ENCODE measurements around the gene STAG1. TPM values are rescaled to one million over a fixed set of nuclear protein-coding genes. Genes with fewer than 3 reads are reported as not detected.
"Not testable (repeated sequence)": the region's sequence is repeated elsewhere in the genome, so short reads cannot be mapped to it uniquely, and the experiment has no call there.

STAG1 gene
- total RNA-seq, 2 experiments from 2014 or later = 34.1 to 36.2 TPM

DNA sequence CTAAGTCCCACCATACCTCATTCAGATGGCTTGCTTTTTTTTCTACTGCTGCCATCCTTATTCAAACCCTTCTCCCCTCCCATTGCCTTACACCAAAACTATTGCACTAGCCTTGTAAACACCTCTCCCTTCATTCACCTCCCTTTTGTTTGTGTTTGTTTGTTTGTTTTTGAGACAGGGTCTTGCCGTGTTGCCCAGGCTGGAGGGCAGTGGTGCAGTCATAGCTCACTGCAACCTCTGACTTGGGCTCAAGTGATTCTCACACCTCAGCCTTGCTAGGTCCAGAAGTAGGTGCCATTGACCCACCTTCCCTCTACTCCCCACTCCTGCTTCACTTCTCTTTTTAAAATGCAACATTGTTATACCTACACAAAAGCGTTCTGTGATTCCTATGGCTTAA is 3.0 kb upstream of the STAG1 start:
- ChIA-PET CTCF (interaction anchor here (0.8 to 9.3 kb wide), 3 partner anchors 32 to 260 kb away, joined by 3 to 199 read pairs (median 3); partner anchors contain the start of gene NCK1), POLR2A (no interaction called here)
- Mint-ChIP-seq H3K4me3 (no peak overlapping the region), H3K27me3 (no peaks in the 10 kb centered on the region), H3K36me3 (ENCODE audit: low read depth) (no peaks in the 10 kb centered on the region), H3K9me3 (no peaks in the 10 kb centered on the region), H3K4me1 (peaks cover 28% of the 10 kb centered on the region), H3K27ac (no peak overlapping the region)
- DNase-seq = no peak

- CTCF ChIA-PET = interaction anchor here (0.9 to 9.3 kb wide), 32 partner anchors 9 to 787 kb away, joined by 3 to 199 read pairs (median 8); partner anchors contain the start of genes MSL2, NCK1 and PCCB
- no peak for DNase-seq
- POLR2A ChIA-PET = interaction anchor here (0.6 to 3.2 kb wide), 27 partner anchors 12 to 678 kb away, joined by 3 to 132 read pairs (median 5); partner anchors contain the start of genes MSL2, NCK1 and PCCB
Measured at GRCh38 chr3:136753326-136753939, 1.3 kb upstream of the STAG1 start.

GRCh38 chr3:136752422-136753325 is 496 bp upstream of the STAG1 start:
- Mint-ChIP-seq H3K9me3 (no peaks in the 10 kb centered on the region), H3K27ac (peak overlapping the region; percentile 93), H3K4me3 (peak overlapping the region; percentile 83), H3K4me1 (peaks cover 40% of the 10 kb centered on the region), H3K36me3 (ENCODE audit: low read depth) (no peaks in the 10 kb centered on the region), H3K27me3 (no peaks in the 10 kb centered on the region)
- peak; percentile 99 for DNase-seq
- CTCF ChIA-PET = interaction anchor here (0.6 to 9.3 kb wide), 107 partner anchors 10 to 786 kb away, joined by 3 to 199 read pairs (median 4); partner anchors contain the start of genes MSL2, NCK1 and PCCB
- POLR2A ChIA-PET = interaction anchor here (0.5 to 3.2 kb wide), 62 partner anchors 11 to 1842 kb away, joined by 3 to 132 read pairs (median 4); partner anchors contain the start of genes MSL2, NCK1 and PCCB

More at GRCh38 chr3:136753326-136753939, 1.3 kb upstream of the STAG1 start:
- H3K4me1 Mint-ChIP-seq = peaks cover 43% of the 10 kb centered on the region
- H3K9me3 Mint-ChIP-seq = no peaks in the 10 kb centered on the region
- H3K36me3 Mint-ChIP-seq (ENCODE audit: low read depth) = no peaks in the 10 kb centered on the region
- peak overlapping the region; percentile 93 for H3K27ac Mint-ChIP-seq
- H3K4me3 Mint-ChIP-seq = peak overlapping the region; percentile 83
- H3K27me3 Mint-ChIP-seq = no peaks in the 10 kb centered on the region

- peaks cover 47% of the 10 kb centered on the region for H3K4me1 Mint-ChIP-seq
- no peaks in the 10 kb centered on the region for H3K9me3 Mint-ChIP-seq
- CTCF ChIA-PET = interaction anchor here (0.8 to 9.3 kb wide), 50 partner anchors 9 to 702 kb away, joined by 3 to 199 read pairs (median 5); partner anchors contain the start of genes MSL2, NCK1 and PCCB
- peak overlapping the region; percentile 93 for H3K27ac Mint-ChIP-seq
- peak; percentile 70 for DNase-seq
- POLR2A ChIA-PET = interaction anchor here (0.8 to 3.2 kb wide), 37 partner anchors 10 to 680 kb away, joined by 3 to 132 read pairs (median 5); partner anchors contain the start of genes MSL2, NCK1 and PCCB
- H3K4me3 Mint-ChIP-seq = peak overlapping the region; percentile 83
- H3K36me3 Mint-ChIP-seq (ENCODE audit: low read depth) = peaks cover 1% of the 10 kb centered on the region
- H3K27me3 Mint-ChIP-seq = no peaks in the 10 kb centered on the region
Measured at GRCh38 chr3:136751316-136752171, 634 bp downstream of the STAG1 start.

- ChIA-PET CTCF (interaction anchor here (2.6 to 3.2 kb wide), 4 partner anchors 111 to 674 kb away, joined by 25 to 93 read pairs (median 65); partner anchors contain the start of gene NCK1), POLR2A (interaction anchor here (3.2 kb wide), 3 partner anchors 111 to 558 kb away, joined by 13 to 132 read pairs (median 92); partner anchors contain the start of genes MSL2 and NCK1)
- H3K9me3 Mint-ChIP-seq = no peaks in the 10 kb centered on the region
- no peaks in the 10 kb centered on the region for H3K27me3 Mint-ChIP-seq
- peaks cover 53% of the 10 kb centered on the region for H3K4me1 Mint-ChIP-seq
- H3K27ac Mint-ChIP-seq = peak overlapping the region; percentile 80
- no peak for DNase-seq
- H3K4me3 Mint-ChIP-seq = peak overlapping the region; percentile 79
- H3K36me3 Mint-ChIP-seq (ENCODE audit: low read depth) = peaks cover 4% of the 10 kb centered on the region
Measured at GRCh38 chr3:136750897-136751315, 1.3 kb downstream of the STAG1 start.

GRCh38 chr3:136750209-136750896 is 1.8 kb downstream of the STAG1 start:
- Mint-ChIP-seq H3K9me3 (no peaks in the 10 kb centered on the region), H3K27me3 (no peaks in the 10 kb centered on the region), H3K36me3 (ENCODE audit: low read depth) (peaks cover 4% of the 10 kb centered on the region), H3K27ac (peak overlapping the region; percentile 80), H3K4me1 (peaks cover 58% of the 10 kb centered on the region), H3K4me3 (peak overlapping the region; percentile 79)
- ChIA-PET POLR2A (interaction anchor here (1.1 to 2.1 kb wide), 6 partner anchors 9 to 554 kb away, joined by 3 to 9 read pairs (median 5); partner anchors contain the start of genes MSL2 and PCCB), CTCF (interaction anchor here (0.9 to 2.3 kb wide), 4 partner anchors 163 to 445 kb away, joined by 5 to 8 read pairs (median 7); no protein-coding TSS in a partner anchor)
- DNase-seq = no peak

DNA sequence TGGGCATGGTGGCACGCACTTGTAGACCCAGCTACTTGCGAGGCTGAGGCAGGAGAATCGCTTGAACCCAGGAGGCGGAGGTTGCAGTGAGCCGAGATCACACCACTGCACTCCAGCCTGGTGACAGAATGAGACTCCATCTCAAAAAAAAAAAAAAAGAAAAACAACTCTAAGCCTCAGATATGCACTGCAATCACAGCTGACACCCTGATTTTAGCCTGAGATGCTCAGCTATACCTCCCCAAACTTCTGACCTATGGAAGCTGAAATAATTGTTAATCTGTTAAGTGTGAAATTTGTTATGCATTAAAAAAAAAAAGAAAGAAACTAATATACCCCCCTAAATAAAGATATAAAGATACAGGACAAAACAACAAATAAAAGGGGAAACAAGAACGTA is 2.6 kb downstream of the STAG1 start:
- ChIA-PET CTCF (interaction anchor here (0.9 to 2.3 kb wide), 5 partner anchors 162 to 444 kb away, joined by 3 to 8 read pairs (median 7); no protein-coding TSS in a partner anchor), POLR2A (interaction anchor here (1.0 to 2.1 kb wide), 7 partner anchors 9 to 553 kb away, joined by 3 to 9 read pairs (median 4); partner anchors contain the start of genes MSL2 and PCCB)
- Mint-ChIP-seq H3K27ac (peak overlapping the region; percentile 80), H3K36me3 (ENCODE audit: low read depth) (peaks cover 11% of the 10 kb centered on the region), H3K4me3 (peak overlapping the region; percentile 79), H3K4me1 (peaks cover 56% of the 10 kb centered on the region)
- H3K27me3 Mint-ChIP-seq, H3K9me3 Mint-ChIP-seq, DNase-seq: not testable (repeated sequence)

DNA sequence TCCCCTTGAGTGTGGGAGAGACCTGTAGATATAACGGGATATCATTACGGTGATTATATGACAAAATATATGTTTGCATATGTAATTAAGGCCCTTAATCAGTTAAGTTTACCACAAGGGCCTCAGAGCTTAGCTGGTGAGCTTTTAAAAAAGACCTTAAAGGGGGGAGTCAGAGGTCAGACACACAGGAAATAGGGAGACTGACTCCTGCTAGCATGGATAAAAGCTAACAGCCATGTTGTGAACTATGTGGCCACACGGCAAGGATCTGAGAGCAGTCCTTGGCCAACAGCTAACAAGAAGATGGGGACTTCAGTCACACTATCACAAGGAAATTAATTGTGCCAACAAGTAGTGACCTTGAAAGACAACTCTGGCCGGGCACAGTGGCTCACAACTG is 3.1 kb downstream of the STAG1 start:
- H3K27me3 Mint-ChIP-seq = no peaks in the 10 kb centered on the region
- no peak overlapping the region for H3K27ac Mint-ChIP-seq
- H3K4me1 Mint-ChIP-seq = peaks cover 54% of the 10 kb centered on the region
- ChIA-PET POLR2A (interaction anchor here (1.0 to 2.1 kb wide), 7 partner anchors 8 to 553 kb away, joined by 3 to 9 read pairs (median 4); partner anchors contain the start of genes MSL2 and PCCB), CTCF (interaction anchor here (0.9 to 2.3 kb wide), 5 partner anchors 162 to 443 kb away, joined by 3 to 8 read pairs (median 7); no protein-coding TSS in a partner anchor)
- peaks cover 16% of the 10 kb centered on the region for H3K36me3 Mint-ChIP-seq (ENCODE audit: low read depth)
- no peaks in the 10 kb centered on the region for H3K9me3 Mint-ChIP-seq
- DNase-seq = no peak
- peak overlapping the region; percentile 35 for H3K4me3 Mint-ChIP-seq

DNA sequence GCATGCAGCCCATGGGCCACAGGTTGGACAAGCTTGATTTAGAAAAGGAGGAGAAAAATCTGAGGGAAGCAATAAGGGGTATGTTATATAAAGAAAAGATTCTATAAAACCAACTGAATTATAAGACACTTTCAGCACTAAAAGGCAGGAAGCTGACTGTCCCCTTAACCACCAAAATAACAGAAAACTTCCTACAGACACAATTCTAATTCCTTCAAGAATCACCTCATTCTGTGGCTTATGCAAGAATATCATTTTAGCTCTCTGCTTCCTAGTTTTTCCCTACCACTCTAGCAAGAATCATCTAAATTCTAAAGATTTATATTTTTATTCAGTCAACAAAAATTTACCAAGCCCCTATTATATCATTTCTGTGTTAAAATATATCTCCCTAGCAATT is 6.3 kb downstream of the STAG1 start:
- CTCF ChIA-PET = no interaction called here
- peaks cover 29% of the 10 kb centered on the region for H3K36me3 Mint-ChIP-seq (ENCODE audit: low read depth)

GRCh38 chr3:136741063-136741462 is 11.1 kb downstream of the STAG1 start:
- no peaks in the 10 kb centered on the region for H3K27me3 Mint-ChIP-seq

More for the DNA sequence above, 6.3 kb downstream of the STAG1 start:
- no peak overlapping the region for H3K27ac Mint-ChIP-seq
- POLR2A ChIA-PET = interaction anchor here (0.5 to 1.1 kb wide), 2 partner anchors 12 to 17 kb away, joined by 3 read pairs; no protein-coding TSS in a partner anchor
- H3K27me3 Mint-ChIP-seq = no peaks in the 10 kb centered on the region
- H3K4me3 Mint-ChIP-seq = no peak overlapping the region
- H3K9me3 Mint-ChIP-seq = peaks cover 4% of the 10 kb centered on the region
- no peak for DNase-seq
- peaks cover 52% of the 10 kb centered on the region for H3K4me1 Mint-ChIP-seq

More at GRCh38 chr3:136741063-136741462, 11.1 kb downstream of the STAG1 start:
- CTCF ChIA-PET = no interaction called here
- POLR2A ChIA-PET = interaction anchor here (1.5 to 2.6 kb wide), 2 partner anchors 9 to 11 kb away, joined by 6 to 13 read pairs; partner anchors contain the start of gene STAG1
- Mint-ChIP-seq H3K4me1 (peaks cover 28% of the 10 kb centered on the region), H3K4me3 (no peak overlapping the region), H3K36me3 (ENCODE audit: low read depth) (peaks cover 36% of the 10 kb centered on the region), H3K27ac (no peak overlapping the region), H3K9me3 (peaks cover 4% of the 10 kb centered on the region)
- no peak for DNase-seq

Measured in activated CD4-positive, alpha-beta memory T cell treated with anti-CD3 and anti-CD28 coated beads, Interleukin-2, amount 10 ng/mL, durations not matched to agents 7 days and 5 days (primary cell).